Ramos (cell line): Measurements from ENCODE around the gene SPRYD7.
"Not testable (repeated sequence)": the region's sequence is repeated elsewhere in the genome, so short reads cannot be mapped to it uniquely, and the experiment has no call there.

ENCODE experiments used
- in situ Hi-C: fragments of 300-500 bp; cut with MboI; formaldehyde crosslinking; loops from one replicate; pipeline ENCODE4 v1.14.3; 2022; ENCODE audit warnings: low sequenced_read_pairs; ENCODE audit not compliant: unreplicated experiment

Gene SPRYD7

DNA sequence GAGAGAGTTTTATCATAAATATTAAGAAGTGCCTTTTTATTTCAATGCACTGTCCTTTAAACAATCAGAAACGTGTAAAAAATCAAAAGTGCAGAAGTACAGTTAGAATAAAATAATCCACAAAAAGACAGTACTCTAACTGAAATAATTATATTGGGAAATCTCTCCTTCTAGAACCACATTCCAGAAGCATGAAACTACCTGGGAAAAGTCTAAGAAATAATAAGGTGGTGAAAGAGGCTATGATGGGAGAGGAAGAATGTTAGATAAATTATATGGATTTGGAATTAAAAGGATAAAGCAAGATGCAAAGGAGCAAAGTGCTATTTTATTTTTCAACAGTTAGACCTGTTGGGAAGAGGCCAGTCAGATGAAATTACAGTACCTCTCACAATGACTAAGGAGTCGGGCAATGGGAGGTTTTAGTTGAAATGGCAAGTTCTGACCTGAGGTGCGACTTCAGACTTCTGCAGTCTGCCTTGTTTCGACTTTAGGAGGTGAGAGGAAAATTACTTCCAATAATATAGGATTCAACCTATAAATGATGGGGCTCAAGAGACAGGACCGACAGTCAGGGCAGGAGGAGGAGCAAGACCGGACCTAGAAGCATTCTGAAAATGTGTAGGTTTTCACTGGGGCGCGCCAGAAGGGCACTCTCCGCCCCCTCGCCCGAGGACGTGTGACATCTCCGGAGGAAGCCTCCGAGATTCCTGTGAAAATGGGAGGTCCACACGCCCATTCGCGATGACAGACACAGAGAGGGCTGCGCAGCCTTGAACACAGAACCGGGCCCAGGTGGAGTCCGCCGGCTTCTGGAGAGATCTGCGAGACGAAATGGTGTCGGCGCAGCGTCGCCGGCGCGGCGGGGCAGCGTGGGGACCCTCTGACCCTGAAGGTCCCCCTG lies 717 bp downstream of the SPRYD7 start:
- in situ Hi-C loops, result no loop called here

DNA sequence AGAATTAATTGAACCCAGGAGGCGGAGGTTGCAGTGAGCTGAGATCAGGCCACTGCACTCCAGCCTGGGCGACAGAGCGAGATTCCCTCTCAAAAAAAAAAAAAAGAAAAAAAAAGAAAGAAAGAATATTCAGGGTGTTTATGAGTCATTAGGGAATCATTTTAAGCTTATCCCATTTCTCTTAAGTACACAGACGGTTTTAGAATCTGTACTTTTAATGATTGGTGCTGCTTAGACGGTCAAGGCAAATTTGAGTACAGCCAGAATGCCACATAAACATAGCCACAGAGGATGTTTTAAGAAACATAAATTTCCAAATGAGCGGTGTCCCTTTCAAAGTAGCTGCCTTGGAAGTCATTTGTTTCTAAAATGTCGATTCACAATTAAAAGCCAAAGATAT lies 2.6 kb downstream of the SPRYD7 start:
- in situ Hi-C loops, result no loop called here

DNA sequence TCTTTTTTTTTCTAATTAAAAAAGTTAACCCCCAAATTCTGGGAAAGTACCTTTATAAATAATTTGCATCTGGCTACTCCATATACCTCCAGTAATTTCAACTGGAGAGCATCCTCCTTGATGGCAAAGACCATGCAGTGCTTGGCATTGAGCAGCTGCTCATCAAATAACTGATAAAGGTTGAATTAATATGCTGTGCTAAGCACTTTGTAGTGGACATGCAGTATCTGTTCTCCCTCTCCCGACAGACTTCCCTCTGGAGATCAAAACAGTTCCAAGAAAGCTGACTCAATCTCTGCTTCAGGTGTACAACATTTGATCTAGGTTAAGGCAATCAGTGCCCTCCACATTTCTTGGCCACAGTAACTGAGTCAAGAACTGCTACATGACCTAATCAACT lies 3.3 kb downstream of the SPRYD7 start:
- in situ Hi-C loops, result no loop called here

DNA sequence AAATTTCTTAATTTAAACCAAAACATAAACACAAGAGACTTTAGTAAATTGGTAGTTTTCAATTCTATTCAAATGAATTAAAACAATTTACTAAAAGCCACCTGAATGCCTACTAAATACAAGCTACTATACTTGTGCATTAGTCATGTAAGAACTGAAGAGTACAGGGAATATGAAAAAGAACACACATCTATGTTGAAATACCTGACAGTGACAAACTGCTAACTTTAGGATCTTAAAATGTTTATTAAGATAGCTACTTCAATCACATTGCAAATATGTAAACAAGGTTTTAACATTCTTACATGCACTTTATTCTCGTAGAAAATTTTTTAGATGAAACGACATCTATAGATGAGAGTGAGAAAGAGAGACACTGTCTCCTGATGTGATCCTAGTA lies 4.1 kb downstream of the SPRYD7 start:
- in situ Hi-C loops, result no loop called here

DNA sequence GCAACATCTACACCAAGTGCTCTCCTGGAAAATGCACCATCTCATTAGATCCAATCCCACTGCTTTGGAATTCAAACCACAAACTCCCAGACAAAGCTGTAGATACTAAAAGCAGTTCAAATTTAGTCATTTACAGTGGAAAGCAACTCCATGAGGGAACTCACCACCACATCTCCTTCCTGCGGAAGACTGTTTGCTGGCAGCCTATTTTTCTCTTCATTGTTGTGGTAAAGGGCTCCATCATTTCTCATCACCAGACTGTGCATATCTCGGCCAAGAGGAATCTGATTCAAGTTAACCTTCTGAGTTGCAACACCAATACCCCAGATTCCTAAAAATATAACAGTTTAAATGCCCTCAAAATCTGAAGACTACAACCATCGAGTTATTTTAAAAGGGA lies 8.4 kb downstream of the SPRYD7 start:
- in situ Hi-C loops, result no loop called here

DNA sequence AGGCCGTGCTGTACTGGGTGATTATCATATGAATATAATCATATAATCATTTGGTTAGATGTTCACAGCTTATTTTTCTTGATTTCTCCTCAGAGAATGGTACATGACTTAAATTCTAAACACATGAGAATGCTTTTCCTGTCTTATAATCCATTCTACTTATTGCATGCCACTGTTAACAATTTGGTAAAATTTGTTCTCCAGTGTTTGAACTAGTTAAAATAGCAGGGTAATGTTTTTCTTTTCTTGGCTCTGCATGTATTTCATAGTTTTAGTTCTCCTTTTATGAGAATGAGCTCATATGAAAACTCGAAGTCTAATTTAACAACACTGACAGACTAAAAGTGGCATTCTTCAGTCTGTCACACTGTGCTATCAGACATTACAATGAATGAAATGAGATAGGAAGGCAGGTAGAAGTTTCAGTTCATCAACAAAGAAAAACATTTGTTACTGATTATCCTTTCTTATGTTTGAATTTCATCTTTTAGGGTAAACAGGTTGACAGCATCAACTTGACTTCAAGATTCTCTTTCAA lies 10.2 kb downstream of the SPRYD7 start:
- in situ Hi-C loops, result no loop called here

DNA sequence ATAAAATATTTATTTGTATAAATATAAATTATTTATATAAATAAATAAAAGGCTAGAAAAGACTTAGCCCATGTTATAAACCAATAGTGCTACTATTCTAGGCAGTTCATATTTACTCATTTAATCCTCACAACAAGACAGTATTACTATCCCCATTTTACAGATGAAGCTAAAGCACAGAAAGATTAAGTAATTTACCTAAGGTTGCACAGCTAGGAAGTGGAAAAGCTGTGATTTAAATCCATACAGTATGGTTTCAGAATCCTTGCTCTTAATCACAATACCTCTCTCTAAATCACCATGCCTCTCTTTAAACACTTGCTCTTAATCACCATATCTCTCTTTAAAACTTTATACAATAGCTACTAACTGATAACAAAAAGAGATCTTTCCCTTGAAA lies 13.8 kb downstream of the SPRYD7 start:
- in situ Hi-C loops, result no loop called here

DNA sequence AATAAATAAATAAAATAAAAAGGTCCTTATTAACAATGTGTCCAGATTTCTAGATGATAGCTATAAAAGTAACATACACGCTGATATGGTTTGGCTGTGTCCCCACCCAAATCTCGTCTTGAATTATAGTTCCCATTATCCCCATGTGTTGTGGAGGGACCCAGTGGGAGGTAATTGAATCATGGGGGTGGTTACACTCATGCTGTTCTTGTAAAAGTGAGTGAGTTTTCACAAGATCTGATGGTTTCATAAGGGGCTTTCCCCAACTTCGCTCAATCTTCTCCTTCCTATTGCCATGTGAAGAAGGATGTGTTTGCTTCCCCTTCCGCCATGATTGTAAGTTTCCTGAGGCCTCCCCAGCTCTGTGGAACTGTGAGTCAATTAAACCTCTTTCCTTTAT lies 15.2 kb downstream of the SPRYD7 start:
- in situ Hi-C loops, result not testable (repeated sequence)

DNA sequence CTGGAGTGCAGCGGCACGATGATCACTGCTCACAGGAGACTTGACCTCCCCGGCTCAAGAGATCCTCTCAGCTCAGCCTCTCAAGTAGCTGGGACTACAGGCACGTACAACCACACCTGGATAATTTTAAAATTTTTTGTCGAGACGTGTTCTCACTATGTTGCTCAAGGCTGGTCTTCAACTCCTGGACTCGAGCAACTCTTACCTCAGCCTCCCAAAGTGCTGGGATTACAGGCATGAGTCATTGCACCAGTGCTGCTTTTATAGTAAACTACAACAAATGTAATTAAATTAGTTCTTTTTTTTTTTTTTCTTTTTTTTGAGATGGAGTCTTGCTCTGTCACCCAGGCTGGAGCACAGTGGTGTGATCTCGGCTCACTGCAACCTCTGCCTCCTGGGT lies 18.0 kb downstream of the SPRYD7 start:
- in situ Hi-C loops, result not testable (repeated sequence)

DNA sequence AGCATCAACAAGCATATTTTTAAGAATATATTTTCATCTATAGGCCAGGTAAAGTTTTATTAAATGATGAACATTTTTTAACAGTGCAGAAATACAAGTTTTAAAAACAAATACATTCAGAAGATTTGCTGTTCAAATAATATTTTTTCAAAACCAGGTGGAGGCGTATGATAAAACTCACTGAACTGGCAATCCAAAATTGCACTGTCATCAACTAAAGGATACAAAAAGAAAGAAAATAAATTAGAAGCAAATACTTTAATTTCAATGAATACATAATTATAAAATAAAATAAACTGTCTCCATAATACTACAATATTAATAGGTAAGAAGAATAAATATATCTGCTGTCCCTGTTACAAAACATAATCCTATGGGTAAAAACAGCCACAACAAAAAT lies 21.2 kb downstream of the SPRYD7 start:
- in situ Hi-C loops, result no loop called here

DNA sequence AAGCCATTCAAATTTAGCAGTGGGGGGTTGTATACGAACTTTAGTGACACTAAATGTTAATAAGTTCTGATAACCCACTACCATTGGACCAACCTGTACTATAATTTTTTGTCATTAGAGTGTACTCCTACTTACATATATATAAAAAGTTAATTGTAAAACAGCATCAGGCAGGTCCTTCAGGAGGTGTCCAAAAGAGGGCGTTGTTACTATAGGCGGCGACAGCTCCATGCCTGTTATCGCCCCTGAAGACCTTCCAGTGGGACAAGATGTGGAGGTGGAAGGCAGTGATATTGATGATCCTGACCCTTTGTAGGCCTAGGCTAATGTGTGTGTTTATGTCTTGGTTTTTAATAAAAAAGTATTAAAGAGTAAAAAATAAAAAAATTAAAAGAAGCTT lies 27.5 kb downstream of the SPRYD7 start:
- in situ Hi-C loops, result no loop called here

DNA sequence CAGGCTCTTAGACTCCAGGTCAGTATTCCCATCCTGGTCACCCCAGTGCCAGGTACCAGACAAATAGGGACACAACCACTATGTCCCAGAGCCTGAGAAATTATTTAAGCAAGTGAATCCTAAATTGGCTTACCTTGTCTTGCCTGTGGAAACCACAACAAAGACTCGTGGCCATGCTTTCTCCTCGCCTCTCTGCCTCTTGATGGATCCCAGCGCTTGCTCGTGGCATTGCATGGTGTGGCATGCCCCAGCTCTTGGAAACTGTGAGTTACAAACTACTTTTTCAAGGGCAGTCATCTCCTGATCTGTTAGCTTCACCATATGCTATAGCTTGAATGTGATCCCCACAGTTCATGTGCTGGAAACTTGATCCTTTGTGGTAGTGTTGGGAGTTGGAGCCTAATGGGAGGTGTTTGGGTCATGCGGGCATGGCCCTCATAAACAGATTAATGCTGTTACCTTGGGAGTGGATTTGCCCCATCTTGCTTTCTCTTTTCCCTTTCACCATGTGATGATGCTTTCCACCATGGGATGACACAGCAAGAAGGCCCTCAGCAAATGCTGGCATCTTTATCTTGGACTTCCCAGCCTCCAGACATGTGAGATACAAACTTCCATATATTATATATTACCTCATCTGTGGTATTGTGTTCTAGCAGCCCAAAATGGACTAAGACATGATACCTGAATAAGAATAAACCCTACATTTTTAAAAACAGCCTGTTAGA lies 31.2 kb downstream of the SPRYD7 start:
- in situ Hi-C loops, result no loop called here

DNA sequence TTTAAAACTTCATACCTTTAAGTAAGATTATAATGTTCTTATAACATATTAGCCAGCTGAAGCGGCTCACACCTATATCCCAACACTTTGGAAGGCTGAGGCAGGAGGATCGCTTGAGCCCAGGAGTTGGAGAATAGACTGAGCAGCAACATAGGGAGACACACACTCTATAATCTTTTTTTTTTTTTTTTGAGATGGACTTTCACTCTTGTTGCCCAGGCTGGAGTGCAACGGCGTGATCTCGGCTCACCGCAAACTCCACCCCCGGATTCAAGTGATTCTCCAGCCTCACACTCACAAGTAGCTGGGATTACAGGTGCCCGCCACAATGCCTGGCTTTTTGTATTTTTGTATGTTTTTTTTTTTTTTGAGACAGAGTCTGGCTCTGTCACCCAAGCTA lies 37.3 kb downstream of the SPRYD7 start:
- in situ Hi-C loops, result no loop called here

DNA sequence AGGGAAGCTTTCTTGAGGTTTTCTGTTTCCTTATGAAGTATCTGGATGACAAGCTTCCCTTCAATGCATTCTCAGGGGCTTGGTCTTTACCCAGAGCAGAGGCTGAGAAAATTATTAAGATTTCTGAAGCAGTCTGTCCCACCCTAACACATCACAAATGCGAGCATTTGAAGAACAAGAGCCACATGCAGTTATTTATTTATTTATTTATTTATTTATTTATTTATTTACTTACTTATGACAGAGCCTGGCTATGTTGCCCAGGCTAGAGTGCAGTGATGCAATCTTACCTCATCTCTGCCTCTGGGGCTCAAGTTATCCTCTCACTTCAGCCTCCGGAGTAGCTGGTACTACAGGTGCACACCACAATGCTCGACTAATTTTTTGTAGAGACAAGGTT lies 38.4 kb downstream of the SPRYD7 start:
- in situ Hi-C loops, result no loop called here

DNA sequence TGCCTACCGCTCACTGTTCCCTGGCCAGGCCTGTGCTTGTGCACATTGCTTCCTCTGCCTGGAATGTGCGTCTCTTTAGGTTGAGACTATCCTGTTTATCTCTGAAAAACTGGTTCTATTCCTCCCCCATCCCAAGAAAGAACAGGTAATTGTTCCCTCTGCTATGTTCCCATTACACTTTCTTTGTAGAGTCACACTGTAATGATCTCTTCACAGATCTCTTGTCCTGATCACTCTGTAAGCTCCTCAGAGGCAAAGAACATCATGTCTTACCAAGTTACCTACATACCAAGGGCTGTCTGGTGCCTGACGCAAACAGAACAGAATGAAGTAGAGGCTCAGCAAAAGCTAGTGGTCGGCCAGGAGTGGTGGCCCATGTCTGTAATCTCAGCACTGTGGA lies 40.3 kb downstream of the SPRYD7 start:
- in situ Hi-C loops, result no loop called here

DNA sequence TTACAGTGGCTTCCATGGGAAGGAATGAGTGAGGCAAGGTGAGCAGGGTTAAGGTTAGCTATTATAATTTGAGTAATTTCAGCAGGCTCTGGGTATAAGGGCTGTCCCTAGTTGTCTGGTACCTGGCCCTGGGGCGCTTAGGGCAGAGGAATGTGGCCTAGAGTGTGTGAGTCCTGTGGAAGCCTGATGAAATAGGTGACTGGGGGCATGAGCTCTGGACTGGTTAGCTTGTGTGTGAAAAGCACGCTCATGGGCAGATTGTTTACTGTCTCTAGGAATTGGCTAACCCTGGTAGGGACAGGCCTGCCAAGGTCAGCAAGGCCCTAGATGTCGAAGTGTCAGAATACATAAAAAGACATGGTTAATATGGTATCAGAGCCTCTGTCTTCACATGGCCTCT lies 42.5 kb downstream of the SPRYD7 start:
- in situ Hi-C loops, result no loop called here

DNA sequence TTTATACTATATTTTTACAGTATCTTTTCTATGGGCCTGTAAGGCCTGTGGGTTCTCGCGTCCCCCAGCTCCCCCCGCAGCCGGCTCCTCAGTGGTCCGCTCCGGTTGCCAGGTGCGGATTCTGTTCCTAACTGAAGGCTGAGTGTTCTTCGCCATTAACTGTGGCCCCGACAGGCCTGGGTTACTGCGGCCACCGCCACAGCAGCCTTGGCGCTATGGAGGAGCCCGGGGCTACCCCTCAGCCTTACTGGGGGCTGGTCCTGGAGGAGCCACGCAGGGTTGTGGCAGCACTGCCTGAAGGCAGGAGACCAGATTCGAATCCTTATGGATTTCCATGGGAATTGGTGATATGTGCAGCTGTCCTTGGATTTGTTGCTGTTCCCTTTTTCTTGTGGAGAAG lies 45.8 kb downstream of the SPRYD7 start:
- in situ Hi-C loops, result no loop called here

DNA sequence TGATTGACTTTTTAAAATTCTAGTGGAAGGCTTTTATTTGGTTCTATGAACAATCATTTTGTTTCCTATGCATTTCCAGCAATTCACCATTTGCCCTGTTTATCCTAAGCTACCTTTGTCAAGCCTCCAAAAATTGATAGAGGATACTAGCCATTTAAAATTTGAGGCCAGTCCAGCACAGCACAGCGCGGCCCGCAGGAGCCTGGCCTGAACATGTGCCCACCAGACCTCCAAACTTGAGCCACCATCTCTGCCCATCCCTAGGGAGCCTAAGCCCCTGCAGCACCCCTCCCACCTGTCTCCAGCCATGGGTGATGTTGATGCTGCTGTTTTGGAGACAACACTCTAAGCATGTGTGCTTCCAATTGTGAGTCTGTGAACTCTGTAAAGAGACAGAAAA lies 57.5 kb downstream of the SPRYD7 start:
- in situ Hi-C loops, result no loop called here

DNA sequence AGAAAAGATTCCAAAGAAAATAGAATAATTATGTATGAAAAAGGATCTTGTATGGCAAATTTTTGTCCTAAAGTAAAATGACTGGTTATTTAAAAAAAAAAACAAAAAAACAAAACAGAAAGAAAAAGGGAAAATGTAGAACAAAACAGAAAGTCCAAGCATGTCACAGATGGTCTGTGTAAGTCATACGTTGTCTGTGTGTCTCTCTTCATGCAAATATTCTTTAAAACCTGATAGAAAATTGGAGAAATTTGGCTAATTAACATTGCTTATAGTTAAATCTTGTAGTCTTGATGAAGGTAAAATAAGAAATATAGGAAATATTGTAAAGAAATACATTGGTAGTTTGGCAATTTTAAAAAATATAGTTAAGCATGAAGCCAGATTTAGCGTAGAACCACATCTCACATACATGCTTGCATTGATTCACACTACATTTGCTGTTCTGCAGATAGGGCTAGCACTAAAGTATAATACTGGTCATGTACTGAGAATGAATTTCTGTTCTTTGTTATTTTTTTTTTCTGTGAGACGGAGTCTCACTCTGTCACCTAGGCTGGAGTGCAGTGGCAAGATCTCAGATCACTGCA lies 58.4 kb downstream of the SPRYD7 start:
- in situ Hi-C loops, result no loop called here

DNA sequence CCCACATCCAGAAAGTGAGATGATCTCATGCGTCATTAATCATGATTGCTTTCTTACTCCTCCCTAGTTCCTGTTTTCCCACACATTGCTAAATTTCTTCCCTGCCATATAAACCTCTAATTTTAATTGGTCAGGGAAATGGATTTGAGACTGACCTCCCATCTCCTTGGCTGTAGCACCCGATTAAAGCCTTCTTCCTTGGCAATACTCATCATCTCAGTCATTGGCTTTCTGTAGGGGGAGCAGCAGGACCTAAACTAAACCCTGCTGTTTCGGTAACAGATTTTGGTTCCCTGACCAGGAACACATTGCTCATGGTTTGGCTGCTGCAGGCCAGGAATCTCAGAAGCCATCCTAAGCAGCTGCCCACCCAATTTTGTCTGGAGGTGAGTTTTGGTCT lies 61.7 kb downstream of the SPRYD7 start:
- in situ Hi-C loops, result no loop called here

DNA sequence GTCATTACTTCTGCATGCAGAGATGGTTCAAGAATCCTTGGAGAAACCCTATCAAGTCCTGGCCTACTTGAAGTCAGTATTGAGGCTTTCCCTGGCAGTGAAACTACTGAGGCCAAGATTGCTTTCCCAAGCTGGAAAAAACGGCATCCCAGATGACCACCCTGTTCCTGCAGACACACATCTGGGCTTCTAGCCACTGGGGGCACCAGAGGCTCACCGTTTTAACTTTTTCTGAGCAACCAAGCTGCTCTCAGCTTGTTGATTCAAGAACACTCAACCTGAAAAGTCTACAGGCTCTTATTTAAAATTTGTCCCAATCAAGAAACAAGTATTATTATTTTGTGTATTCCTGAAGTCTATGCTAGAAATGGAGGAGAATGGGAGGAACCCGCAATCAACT lies 66.6 kb downstream of the SPRYD7 start:
- in situ Hi-C loops, result no loop called here
